ENCODE data around the gene C2orf72.

The C2orf72 gene

DNA sequence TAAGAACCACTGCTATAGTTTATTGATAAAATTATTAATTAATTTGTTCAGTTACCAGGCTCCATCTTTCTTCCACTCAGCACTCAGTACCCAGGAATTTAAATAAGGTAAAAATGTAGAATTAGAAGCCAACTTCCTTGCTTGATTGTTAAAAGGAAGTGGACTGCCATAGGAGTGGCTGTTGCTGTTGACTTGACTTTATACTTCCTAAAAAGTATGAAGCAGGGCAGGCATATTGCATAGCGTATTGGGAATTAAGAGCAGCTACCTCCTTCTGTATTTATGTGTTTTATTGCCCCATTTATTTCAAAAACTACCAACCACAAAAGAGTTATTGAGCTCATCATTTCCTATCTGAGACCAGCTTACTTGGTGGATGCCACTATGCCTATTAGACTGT, 47.2 kb downstream of the C2orf72 start:
- no peak for FAIRE-seq

DNA sequence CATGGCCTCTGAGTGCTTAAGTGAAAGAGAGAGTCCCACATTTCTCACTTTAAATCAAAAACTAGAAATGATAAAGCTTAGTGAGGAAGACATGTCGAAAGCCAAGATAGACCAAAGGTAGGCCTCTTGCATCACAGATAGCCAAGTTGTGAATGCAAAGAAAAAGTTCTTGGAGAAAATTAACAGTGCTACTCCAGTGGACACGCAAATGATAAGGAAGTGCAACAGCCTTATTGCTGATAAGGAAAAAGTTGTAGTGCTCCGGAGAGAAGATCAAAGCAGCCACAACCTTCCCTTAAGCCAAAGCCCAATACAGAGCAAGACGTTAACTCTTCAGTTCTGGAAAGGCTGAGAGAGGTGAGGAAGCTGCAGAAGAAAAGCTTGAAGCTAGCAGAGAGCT, 51.4 kb downstream of the C2orf72 start:
- no peak for FAIRE-seq

DNA sequence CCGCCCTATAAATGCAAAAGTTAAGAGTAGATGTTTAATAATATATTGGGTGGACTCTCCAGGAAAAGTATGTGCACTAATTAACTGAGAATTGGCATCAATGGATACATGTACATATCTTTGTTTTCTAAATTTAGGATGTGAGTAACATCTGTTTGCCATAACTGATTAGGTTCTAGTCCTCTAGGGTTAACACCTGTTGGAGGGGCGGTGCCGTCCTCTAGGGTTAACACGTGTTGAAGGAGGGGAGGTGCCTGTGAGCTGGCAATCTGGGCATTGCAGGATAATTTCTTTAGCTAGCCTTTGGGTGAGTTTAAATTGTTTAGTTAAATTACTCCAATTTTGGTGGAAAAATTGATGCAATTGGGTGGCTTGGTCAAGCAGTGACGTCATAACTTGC, 56.6 kb downstream of the C2orf72 start:
- FAIRE-seq = no peak

- FAIRE-seq = no peak
Measured at GRCh38 chr2:231094736-231095346, 57.5 kb downstream of the C2orf72 start.

Data from A204.1 (cell line).